SU-DHL-6 (cell line): ENCODE measurements around the gene UPF2.

ENCODE experiments used
- H2AFZ ChIP-seq: fragments of 200-600 bp; sonication (generic); 2 replicates; pipeline ENCODE4 v1.6.1; 2014; ENCODE audit warnings: low read depth, mild to moderate bottlenecking, moderate library complexity, mixed read lengths, antibody characterized with exemption, low read length; ENCODE audit not compliant: severe bottlenecking
- H3F3A ChIP-seq: fragments of 200-600 bp; shearing (Covaris generic); 2 replicates; pipeline ENCODE4 v1.6.0; 2016; ENCODE audit warnings: antibody characterized with exemption, mild to moderate bottlenecking; ENCODE audit not compliant: insufficient read depth
- H3K27ac ChIP-seq: fragments of 200-600 bp; sonication (generic); 2 replicates; pipeline ENCODE4 v1.5.1; 2016; ENCODE audit warnings: low read depth, mild to moderate bottlenecking, low read length, moderate library complexity, mixed read lengths
- H3K27me3 ChIP-seq: fragments of 200-600 bp; sonication (generic), shearing (Covaris generic); 2 replicates; pipeline ENCODE4 v1.6.0; 2014; ENCODE audit warnings: mild to moderate bottlenecking, low read length
- H3K36me3 ChIP-seq: fragments of 200-600 bp; sonication (generic); 2 replicates; pipeline ENCODE4 v1.6.1; 2014; ENCODE audit warnings: mild to moderate bottlenecking, low read length, mixed read lengths
- H3K4me2 ChIP-seq: fragments of 300-600, 200-600 bp; shearing (Covaris generic), sonication (generic); 2 replicates; pipeline ENCODE4 v1.6.0; 2014; ENCODE audit warnings: low read length, low read depth, mild to moderate bottlenecking; ENCODE audit not compliant: poor library complexity, severe bottlenecking
- H3K4me3 ChIP-seq: fragments of 200-600 bp; sonication (generic); 2 replicates; pipeline ENCODE4 v1.5.1; 2014; ENCODE audit warnings: antibody characterized with exemption, low read length, mild to moderate bottlenecking, mixed read lengths; ENCODE audit not compliant: insufficient read depth, poor library complexity, severe bottlenecking
- H3K79me2 ChIP-seq: fragments of 200-600 bp; sonication (generic); 2 replicates; pipeline ENCODE4 v1.6.1; 2014; ENCODE audit warnings: mild to moderate bottlenecking, low read length, moderate library complexity; ENCODE audit not compliant: insufficient read depth
- H3K9ac ChIP-seq: fragments of 200-600 bp; sonication (generic); 2 replicates; pipeline ENCODE4 v1.7.0; 2014; ENCODE audit warnings: mild to moderate bottlenecking, low read length
- H3K9me2 ChIP-seq: fragments of 200-600 bp; sonication (generic); replicated peaks from 2 replicates; pipeline ENCODE4 v1.6.1; 2014; ENCODE audit warnings: low read length; ENCODE audit not compliant: insufficient read depth
- H3K9me3 ChIP-seq: fragments of 200-600 bp; sonication (generic); 2 replicates; pipeline ENCODE4 v1.6.1; 2014; ENCODE audit warnings: low read length, mixed read lengths; ENCODE audit not compliant: insufficient read depth
- H4K20me1 ChIP-seq: fragments of 200-600 bp; sonication (generic); 2 replicates; pipeline ENCODE4 v1.6.1; 2014; ENCODE audit warnings: low read depth, mild to moderate bottlenecking, antibody characterized with exemption, low read length, moderate library complexity, mixed read lengths
- EZH2phosphoT487 ChIP-seq: fragments of 200-600 bp; sonication (generic), shearing (Covaris generic); conservative IDR thresholded peaks from 2 replicates; pipeline ENCODE4 v1.6.1; 2018; ENCODE audit warnings: mild to moderate bottlenecking, antibody characterized with exemption, low read length, moderate library complexity, mixed read lengths
- TF ChIP-seq, protein P1 (sequence below): fragments of 200-600 bp; sonication (generic); IDR thresholded peaks from one replicate; pipeline ENCODE4 v1.5.1; 2017; ENCODE audit warnings: antibody characterized with exemption, mild to moderate bottlenecking, low read length, moderate library complexity; ENCODE audit not compliant: insufficient read depth, poor library complexity, severe bottlenecking

Gene UPF2

GRCh38 chr10:11875494-11876281 is 166.9 kb downstream of the UPF2 start:
- Histone ChIP-seq H3K4me2 (no peak overlapping the region), H3K9ac (no peak overlapping the region), H3K4me3 (no peak overlapping the region), H3K9me3 (no peaks in the 10 kb centered on the region), H3K9me2 (no peaks in the 10 kb centered on the region), H3K79me2 (no peaks in the 10 kb centered on the region), H4K20me1 (no peaks in the 10 kb centered on the region), H3F3A (no peaks in the 10 kb centered on the region), H3K27me3 (no peaks in the 10 kb centered on the region), H3K36me3 (no peaks in the 10 kb centered on the region), H3K27ac (no peak overlapping the region), H2AFZ (no peak overlapping the region)
- TF ChIP-seq EZH2phosphoT487, result no peak
- TF ChIP-seq, protein P1, sequence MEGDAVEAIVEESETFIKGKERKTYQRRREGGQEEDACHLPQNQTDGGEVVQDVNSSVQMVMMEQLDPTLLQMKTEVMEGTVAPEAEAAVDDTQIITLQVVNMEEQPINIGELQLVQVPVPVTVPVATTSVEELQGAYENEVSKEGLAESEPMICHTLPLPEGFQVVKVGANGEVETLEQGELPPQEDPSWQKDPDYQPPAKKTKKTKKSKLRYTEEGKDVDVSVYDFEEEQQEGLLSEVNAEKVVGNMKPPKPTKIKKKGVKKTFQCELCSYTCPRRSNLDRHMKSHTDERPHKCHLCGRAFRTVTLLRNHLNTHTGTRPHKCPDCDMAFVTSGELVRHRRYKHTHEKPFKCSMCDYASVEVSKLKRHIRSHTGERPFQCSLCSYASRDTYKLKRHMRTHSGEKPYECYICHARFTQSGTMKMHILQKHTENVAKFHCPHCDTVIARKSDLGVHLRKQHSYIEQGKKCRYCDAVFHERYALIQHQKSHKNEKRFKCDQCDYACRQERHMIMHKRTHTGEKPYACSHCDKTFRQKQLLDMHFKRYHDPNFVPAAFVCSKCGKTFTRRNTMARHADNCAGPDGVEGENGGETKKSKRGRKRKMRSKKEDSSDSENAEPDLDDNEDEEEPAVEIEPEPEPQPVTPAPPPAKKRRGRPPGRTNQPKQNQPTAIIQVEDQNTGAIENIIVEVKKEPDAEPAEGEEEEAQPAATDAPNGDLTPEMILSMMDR, result no peak

DNA sequence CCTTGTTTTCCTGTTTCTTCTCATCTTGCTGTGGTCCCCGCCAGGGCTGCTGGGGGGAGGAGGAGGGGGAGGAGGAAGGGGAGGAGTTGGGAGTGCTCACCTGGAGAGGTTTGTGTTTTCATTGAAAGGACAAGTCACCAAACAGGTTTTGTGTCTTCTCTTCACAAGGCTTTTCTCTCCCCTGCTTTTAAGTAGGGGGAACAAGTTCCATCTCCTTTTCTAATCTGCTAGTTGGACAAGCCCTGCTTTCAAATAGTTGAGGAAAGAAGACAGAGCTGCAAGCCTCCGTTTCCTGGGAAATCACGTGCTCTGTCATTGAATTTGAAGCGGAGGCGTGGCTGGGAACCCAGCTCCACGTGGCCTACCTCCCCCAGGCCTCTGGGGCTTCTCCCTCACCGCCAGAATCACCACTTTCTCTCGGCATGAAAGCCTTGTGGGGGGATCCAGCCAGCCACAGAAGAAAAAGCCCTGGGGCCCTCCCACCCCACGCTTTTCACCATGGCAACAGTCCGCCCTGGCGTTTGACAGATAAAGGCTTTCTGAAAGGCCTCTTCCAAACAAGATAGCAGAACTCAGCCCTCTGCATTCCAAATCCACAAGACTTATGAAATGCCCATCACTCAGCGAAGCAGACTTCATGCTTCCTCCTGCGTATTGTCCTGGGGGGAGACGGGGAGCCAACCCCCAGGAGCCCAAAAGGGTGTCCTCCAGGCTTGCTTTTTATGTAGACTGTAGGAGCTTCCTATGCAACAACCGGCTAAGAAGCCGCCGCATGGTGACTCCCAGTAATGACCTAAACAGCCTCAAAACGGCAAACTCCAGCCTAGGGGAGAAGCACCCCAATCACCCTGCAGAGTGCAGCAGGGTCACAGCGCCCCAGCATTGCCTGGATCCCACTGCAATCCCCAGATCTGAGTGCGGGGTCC is 167.8 kb downstream of the UPF2 start:
- no peaks in the 10 kb centered on the region for H3K9me3 ChIP-seq
- H3K79me2 ChIP-seq, result no peaks in the 10 kb centered on the region
- no peaks in the 10 kb centered on the region for H4K20me1 ChIP-seq
- H3K4me3 ChIP-seq, result no peak overlapping the region
- H3K27me3 ChIP-seq, result no peaks in the 10 kb centered on the region
- no peaks in the 10 kb centered on the region for H3F3A ChIP-seq
- H3K36me3 ChIP-seq, result no peaks in the 10 kb centered on the region
- H3K4me2 ChIP-seq, result no peak overlapping the region
- no peak overlapping the region for H3K9ac ChIP-seq
- no peak overlapping the region for H3K27ac ChIP-seq
- TF ChIP-seq, protein P1, result no peak
- TF ChIP-seq EZH2phosphoT487, result no peak
- no peak overlapping the region for H2AFZ ChIP-seq
- no peaks in the 10 kb centered on the region for H3K9me2 ChIP-seq

DNA sequence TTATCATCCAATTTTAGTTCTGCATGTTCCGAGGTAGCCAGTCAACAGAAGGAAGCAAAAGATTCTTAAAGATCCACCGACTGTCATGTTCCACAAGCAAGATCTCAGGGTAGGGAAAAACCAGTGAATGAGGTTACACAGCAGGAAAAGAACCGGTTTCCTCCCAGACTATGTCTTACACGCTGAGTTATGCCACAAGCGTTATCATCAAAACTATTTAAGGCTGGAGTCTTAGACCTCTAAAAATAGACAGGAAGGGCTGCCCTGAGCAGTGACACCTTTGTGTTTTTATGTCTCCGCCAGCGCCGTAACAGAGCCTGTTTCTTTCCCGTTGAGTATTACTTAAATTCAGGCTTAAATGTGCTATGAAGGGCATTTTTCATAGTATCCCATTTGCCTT is 171.1 kb downstream of the UPF2 start:
- H3K27ac ChIP-seq, result no peak overlapping the region
- H3K9ac ChIP-seq, result no peak overlapping the region
- no peak overlapping the region for H2AFZ ChIP-seq
- no peaks in the 10 kb centered on the region for H3K9me3 ChIP-seq
- no peaks in the 10 kb centered on the region for H3K36me3 ChIP-seq
- H3F3A ChIP-seq, result no peaks in the 10 kb centered on the region
- no peak overlapping the region for H3K4me3 ChIP-seq
- no peak for TF ChIP-seq EZH2phosphoT487
- TF ChIP-seq, protein P1, result no peak
- no peak overlapping the region for H3K4me2 ChIP-seq
- no peaks in the 10 kb centered on the region for H3K27me3 ChIP-seq
- no peaks in the 10 kb centered on the region for H4K20me1 ChIP-seq
- H3K9me2 ChIP-seq, result no peaks in the 10 kb centered on the region
- H3K79me2 ChIP-seq, result no peaks in the 10 kb centered on the region
